NCI-H2107 treated with DMSO at 0.1 percent for 48 hours (cell line): ENCODE measurements around the gene BMP10.

Experiments
- DNase-seq: peaks from one replicate; lab custom pipeline; 2025; ENCODE audit not compliant: unreplicated experiment; lab: John Stamatoyannopoulos, UW

Gene BMP10, protein sequence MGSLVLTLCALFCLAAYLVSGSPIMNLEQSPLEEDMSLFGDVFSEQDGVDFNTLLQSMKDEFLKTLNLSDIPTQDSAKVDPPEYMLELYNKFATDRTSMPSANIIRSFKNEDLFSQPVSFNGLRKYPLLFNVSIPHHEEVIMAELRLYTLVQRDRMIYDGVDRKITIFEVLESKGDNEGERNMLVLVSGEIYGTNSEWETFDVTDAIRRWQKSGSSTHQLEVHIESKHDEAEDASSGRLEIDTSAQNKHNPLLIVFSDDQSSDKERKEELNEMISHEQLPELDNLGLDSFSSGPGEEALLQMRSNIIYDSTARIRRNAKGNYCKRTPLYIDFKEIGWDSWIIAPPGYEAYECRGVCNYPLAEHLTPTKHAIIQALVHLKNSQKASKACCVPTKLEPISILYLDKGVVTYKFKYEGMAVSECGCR

GRCh38 chr2:68871159-68871764 lies at the start of gene BMP10:
BMP10 (minus strand) TSS chr2:68871397; CDS start chr2:68871358, 39 bp downstream.
- no peak for DNase-seq

DNA sequence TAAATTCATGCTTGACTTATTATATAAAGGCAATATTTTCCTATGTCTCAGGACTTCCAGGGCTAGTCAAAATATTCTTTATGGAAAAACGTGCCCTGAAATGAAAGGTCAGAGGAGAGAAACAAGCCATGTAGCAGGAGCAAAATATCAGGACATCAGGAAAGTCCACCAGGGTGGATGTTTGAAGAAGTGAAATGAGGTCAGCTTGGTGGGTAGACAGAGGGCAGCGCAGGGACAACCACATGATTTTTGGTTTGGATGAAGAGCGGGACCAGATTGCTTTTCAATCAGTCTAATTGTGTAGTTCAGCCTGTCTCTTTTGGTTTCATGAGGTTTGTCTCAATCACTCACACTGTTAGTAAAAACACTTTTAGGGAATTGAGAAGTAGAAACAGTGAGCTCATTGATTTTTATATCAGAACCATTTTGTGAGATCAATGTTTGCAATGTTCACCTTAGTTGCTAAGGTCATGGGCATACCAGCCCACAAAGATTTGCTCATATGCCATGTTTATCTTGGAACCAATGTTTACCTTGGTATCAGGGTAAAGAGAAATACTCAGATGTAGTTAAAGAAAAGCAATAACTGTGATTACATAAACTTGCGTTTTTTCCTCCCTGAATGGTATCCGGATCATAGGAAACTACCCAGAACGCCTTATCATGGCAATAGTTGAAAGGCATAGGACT lies 49.4 kb upstream of the BMP10 start:
- DNase-seq = no peak

GRCh38 chr2:68918497-68918896 lies 47.3 kb upstream of the BMP10 start:
- DNase-seq = no peak

DNA sequence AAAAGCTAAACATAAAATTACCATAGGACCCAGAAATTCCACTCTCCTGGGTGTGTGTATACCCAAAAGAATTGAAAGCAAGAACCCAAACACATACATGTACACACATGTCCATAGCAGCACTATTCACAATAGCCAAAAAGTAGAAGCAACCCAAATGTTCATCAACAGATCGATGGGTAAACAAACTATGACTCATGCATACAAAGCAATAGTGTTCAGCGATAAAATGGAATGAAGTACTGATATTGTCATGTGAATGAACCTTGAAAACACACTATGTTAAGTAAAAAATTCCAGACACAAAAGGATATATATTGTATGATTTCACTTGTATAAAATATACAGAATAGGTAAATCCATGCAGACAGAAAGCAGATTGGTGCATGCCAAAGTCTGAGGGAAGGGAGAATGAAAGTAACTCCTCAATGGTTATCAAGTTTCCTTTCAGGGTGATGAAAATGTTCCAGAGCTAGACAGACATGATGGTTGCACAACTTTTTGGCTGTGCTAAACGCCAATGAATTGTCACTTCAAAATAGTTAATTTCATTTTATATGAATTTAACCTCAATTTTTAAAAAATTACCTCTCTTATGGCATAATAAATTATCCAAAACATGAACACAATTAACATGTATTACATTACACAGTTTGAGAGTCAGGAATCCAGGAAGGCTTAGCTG lies 46.0 kb upstream of the BMP10 start:
- no peak for DNase-seq

DNA sequence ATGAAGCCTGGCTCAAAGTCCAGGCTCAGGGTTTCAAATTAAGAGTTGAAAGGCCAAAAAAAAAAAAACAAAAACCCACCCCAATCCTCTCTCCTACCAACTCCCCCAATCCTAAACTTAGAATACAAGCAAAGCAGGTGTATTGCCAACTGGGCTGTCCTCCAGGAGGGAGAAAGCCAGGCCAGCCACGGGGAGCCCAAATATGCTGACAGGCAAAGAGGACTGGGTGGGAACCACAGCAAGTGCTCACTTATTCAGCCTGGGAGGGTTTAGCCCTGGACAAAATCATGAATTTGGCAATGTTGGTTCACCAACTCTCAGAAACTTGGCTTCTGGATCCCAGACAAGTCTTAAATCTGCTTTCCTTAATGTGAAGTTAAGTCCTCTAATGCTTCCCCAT lies 45.0 kb upstream of the BMP10 start:
- no peak for DNase-seq

DNA sequence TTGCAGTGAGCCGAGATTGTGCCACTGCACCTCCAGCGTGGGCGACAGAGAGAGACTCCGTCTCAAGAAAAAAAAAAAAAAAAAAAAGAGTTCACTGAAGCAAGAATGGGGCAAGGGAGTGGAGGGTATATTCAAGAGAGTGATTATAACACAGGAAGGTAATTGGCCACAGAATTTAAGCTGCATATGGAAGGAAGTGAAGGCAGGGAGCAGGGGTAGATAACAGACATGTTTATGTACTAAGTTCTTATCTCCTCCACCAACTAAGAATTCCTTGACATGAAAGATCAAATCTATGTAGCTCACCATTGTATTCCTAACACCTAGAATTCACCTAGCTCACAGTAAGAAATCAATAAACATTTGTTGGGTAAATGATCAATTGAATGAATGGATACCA lies 44.2 kb upstream of the BMP10 start:
- no peak for DNase-seq

DNA sequence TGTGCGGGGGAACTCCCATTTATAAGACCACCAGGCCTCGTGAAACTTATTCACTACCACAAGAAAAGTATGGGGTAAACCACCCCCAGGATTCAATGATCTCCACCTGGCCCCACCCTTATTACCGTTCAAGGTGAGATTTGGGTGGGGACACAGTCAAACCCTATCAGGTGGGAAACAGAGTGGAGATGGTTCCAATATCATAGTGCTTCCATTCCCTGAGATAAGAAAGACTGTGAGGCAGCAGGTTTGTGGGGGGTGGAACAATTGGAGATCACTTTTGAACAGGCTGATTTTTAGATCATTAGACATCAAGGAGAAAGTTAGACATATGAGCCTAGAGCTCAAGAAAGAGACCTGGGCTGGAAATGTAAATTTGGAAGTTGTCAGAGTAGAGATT lies 42.2 kb upstream of the BMP10 start:
- DNase-seq = no peak

GRCh38 chr2:68912732-68913131 lies 41.5 kb upstream of the BMP10 start:
- DNase-seq = no peak

GRCh38 chr2:68912111-68912510 lies 40.9 kb upstream of the BMP10 start:
- no peak for DNase-seq

DNA sequence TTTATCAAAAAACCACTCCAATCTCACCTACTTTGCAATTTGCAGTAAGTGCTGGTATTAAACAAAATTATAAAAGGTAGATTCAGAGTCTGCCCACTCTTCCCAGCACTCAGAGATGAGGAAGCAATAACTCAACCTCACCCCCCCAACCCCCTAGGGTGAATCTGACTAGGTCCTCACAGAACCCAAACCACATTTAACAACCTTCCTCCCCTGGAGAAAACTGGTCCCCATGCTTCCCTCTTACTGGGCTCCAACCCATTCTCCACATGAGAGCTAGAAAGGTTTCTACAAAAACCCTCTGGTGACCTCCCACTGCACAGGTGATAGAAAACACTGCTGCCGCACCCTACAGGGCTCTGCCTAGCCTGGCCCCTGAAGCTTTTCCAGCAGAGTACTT lies 40.5 kb upstream of the BMP10 start:
- DNase-seq = no peak

GRCh38 chr2:68911246-68911645 lies 40.0 kb upstream of the BMP10 start:
- no peak for DNase-seq

GRCh38 chr2:68909793-68910674 lies 38.8 kb upstream of the BMP10 start:
- DNase-seq = peak; percentile 65

- DNase-seq = peak; percentile 97
These were observed 37.3 kb upstream of the BMP10 start for GRCh38 chr2:68908392-68908970.

- no peak for DNase-seq
These were observed 36.7 kb upstream of the BMP10 start for GRCh38 chr2:68907920-68908253.

DNA sequence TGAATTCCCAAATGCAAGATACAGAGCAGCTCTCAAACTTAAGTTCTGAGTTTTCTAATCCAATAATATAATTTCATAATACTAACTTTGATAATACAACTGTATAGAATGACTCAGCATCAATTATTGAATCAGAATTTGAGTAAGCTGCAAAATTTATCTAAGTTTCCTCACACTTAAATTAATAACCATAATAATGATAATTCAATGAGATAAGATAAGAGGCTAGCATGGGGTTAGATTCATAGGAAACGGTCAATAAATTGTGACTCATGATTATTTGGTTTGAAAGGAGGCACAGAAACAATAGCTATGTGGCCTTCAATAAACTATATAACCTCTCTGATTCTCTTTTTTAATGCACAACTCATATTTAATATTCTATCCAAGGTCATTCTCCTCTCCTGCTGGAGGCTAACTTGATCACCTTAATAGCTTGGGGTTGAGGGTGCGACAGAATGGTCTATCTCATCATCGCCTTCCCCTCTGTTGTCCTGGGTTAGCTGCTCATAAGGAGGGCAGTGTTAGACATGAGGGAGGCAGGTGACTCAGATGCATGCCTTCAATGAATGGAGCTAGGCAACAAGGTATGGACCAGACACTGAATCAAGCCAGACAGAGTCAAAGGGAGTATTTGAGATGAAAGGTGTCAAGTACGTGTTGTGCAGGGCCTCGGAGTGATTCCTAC lies 36.2 kb upstream of the BMP10 start:
- DNase-seq = no peak

- DNase-seq = no peak
These were observed 35.5 kb upstream of the BMP10 start for GRCh38 chr2:68906716-68907115.

DNA sequence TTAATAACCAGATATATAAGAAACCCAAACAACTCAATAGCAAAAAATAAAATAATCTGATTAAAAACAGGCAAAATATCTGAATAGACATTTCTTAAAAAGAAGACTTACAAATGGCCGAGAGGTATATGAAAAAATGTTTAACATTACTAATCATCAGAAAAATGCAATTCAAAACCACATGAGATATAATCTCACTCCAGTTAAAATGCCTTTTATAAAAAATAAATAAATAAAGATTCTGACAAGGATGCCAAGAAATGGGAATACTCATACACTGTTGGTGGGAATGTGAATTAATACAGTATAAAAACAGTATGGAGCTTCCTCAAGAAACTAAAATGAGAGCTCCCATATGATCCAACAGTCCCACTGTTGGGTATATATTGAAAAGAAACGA lies 33.9 kb upstream of the BMP10 start:
- DNase-seq = no peak

DNA sequence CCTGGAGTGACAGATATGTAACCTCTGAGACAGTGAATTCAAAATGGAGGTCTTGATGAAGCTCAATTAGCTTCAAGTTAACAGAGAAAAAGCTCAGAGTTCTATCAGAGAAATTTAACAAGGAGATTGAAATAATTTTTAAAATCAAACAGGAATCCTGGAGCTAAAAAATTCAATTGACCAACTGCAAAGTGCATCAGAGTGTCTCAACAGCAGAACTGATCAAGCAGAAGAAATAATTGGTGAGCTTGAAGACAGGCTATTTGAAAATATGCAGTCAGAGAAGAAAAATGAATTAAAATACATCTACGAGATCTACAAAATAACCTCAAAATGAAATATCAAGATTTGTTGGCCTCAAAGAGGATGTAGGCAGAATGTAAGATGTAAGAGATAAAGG lies 30.4 kb upstream of the BMP10 start:
- DNase-seq = no peak

DNA sequence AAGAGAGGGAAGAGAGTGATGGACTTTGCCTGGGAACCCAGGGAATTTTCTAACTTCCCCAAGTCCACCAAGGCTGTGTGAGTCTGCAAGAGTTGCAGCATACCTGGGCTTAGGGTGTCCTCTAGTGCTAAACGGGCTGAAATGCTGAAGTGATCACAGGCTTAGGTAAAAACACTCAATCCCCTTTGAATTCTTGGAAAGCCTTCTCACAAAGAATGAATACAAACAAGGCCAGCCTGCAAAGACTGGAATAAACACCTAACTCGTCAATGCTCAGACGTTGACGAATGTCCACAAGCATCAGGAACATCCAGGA lies 30.0 kb upstream of the BMP10 start:
- DNase-seq = no peak
